GM12878 (cell line): Measurements from ENCODE around the gene RNLS.

Experiments
- EZH2 ChIP-seq: IDR thresholded peaks from 2 replicates; pipeline ENCODE4 v1.6.1; 2012; ENCODE audit warnings: low read depth, mild to moderate bottlenecking, control low read depth, inconsistent platforms, low read length, borderline replicate concordance; ENCODE audit not compliant: control insufficient read depth
- NRF1 ChIP-seq: conservative IDR thresholded peaks from 2 replicates; pipeline ENCODE4 v1.6.1; 2011; ENCODE audit warnings: mild to moderate bottlenecking, low read depth, low read length, improper control_type of control experiment
- USF2 ChIP-seq: IDR thresholded peaks from 2 replicates; pipeline ENCODE4 v1.6.1; 2011; ENCODE audit warnings: low read depth, low read length, improper control_type of control experiment, borderline replicate concordance
- ZZZ3 ChIP-seq: IDR thresholded peaks from 2 replicates; pipeline ENCODE4 v1.6.1; 2011; ENCODE audit warnings: low read depth; ENCODE audit not compliant: control insufficient read depth, insufficient read length

GRCh38 chr10:88525371-88526069 is 57.6 kb downstream of the RNLS start:
- TF ChIP-seq USF2, result no peak
- TF ChIP-seq EZH2, result no peak
- TF ChIP-seq ZZZ3, result no peak
- no peak for TF ChIP-seq NRF1
